Cerebellar cortex (tissue), 1 donor: ENCODE results near the gene TSPAN4.

Experiments used
- DNase-seq: peaks from one replicate; pipeline ENCODE4 v3.0.0-alpha.2; 2015; ENCODE audit warnings: low spot score

TSPAN4 gene

DNA sequence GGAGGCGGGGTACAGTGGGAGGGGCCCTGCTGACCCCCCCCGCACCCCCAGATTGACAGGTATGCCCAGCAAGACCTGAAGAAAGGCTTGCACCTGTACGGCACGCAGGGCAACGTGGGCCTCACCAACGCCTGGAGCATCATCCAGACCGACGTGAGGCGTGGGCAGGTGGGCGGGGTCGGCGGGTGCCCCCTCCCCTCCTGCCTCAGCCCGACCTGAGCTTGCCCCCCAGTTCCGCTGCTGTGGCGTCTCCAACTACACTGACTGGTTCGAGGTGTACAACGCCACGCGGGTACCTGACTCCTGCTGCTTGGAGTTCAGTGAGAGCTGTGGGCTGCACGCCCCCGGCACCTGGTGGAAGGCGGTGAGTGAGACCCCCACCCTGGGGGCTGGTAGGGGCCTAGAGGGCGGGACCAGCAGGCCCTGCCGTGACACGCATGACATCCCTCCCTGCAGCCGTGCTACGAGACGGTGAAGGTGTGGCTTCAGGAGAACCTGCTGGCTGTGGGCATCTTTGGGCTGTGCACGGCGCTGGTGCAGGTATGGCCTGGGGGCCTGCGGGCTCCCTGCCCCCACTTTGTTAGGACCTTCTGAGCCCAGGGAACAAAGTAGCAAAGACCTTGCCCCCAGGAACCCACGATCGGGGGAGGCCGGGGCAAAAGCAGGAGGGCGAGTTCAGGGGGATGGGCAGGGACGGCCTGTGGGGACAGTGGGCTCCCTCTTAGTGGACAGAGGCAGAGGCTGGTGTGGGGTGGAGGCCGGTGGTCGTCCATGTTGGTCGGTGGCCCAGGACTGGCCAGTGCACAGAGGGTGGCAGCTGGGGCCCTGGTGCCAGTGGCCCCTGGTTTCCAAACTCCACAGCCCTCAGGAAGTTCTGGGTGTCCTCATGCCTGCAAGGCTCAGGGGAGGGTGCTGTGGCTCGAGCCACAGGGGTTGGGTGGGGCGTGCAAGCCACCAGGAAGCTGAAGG, 23.1 kb downstream of the TSPAN4 start:
- DNase-seq = no peak

DNA sequence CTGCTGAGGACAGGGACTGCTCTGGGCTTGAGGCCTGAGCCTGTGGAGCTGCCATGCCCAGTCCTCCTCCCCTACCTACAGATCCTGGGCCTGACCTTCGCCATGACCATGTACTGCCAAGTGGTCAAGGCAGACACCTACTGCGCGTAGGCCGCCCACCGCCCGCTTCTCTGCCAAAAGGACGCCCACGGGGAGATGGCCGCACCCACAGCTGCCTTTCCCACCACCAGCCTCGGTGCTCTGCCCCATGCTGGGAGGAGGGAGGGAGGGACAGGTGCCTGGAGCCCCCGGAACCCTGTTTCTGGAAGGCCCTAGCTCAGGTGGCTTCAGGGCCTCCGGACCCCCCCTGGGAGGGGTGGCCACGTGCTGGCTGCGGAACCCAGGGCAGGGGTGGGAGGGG, 23.8 kb downstream of the TSPAN4 start:
- no peak for DNase-seq

DNA sequence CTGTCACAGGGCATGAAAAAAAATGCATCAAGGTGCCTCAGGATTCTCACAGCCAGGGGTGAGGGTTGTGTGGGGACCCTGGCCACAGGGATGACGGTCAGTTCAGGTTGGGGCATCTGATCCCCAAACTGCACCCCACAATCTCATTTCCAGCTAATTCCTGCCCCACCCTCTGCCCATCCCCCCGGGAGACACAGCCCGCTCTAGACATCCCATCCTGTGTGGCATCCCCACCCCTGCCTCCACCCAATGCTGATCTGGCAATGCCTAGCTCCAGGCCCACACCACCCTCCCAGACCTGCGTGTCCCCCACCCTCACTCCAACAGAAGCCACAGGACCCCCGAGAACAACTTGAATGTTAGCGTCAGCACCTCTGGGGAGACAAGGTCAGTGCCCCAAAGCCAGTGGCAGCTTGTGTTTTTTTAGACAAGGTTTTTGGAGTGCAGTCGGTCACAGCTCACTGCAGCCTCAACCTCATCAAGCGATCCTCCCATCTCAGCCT, 25.3 kb downstream of the TSPAN4 start:
- no peak for DNase-seq

DNA sequence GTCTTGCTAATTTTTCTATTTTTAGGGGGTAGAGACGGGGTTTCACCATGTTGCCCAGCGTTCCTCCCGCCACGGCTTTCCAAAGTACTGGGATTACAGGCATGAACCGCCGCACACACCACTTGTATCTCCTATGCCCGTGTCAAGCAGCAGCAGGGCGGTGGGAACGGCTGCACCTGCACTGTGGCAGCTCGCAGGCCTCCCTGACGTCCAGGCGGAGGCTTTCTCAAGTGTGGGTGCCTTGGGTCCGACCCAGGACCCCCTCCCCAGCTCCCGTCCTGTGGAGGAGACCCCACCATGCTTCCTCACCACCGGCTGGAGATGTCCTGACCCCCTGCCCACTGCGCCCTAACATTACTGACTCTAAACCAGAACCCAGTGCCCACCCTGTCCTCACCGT, 25.7 kb downstream of the TSPAN4 start:
- DNase-seq = no peak

DNA sequence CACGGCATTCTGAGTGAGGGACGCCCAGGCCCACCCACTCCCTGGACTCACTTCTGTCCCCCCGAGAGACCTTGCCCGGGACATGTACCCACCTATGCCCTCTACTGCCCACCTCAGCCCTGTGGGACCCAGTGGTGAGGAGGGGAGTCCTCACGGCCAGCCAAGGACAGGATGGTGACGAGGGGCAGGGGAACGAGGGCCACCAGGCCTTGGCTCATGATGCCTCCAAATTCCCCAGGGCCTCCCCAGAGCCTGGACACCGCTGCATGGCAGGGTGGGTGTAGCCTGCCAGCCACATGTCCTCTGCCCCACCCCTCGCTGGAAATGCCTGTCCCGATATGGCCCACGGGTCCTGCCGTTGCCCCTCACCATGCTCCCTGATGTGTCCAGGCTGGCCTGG, 26.1 kb downstream of the TSPAN4 start:
- DNase-seq = no peak

DNA sequence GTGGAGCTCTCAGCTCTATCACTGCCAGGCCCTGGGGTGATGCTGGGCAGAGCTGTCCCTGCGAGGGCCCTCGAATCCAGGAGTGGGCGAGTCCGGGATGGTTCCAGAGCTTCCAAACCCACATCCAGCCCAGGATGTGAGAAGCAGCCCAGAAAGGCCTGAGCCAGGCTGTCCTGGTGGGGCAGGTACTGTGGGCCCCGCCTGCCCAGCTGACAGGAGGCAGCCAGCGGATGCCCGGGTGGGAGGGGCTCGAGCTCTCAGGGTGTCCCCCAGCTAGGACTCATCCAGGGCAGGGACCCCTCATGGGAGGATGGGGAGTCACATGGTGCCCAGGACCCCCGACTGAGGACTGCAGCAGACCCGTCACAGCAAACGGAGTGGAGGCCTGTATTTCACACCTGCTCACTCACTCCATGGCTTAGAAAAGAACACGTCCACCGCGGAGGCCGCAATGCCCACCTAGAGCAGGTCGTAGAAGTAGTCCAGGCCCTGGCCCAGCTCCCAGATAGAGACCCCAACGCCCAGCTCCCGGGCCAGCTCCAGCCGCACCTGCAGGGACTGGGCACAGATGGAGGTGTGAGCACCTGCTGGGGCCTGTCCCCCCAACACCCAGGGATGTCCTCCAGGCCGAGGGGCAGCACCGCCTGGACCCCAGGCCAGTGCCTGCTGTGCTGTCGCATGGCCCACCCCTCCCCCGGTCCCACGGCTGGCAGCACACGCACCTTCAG, 26.9 kb downstream of the TSPAN4 start:
- no peak for DNase-seq

DNA sequence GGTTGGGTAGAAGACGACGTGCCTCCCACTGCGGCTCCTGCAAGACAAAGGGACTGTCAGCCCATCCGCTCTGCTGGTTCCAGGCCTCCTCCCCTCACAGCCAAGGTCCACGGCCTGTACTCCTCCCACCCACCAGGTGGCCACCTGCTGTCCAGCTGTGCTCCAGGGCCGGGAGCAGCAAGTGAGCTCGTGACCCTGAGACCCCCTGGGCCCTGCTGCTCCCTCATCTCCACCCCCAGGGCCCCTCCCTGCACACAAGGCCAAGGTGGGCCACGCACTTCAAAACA, 27.4 kb downstream of the TSPAN4 start:
- DNase-seq = no peak

DNA sequence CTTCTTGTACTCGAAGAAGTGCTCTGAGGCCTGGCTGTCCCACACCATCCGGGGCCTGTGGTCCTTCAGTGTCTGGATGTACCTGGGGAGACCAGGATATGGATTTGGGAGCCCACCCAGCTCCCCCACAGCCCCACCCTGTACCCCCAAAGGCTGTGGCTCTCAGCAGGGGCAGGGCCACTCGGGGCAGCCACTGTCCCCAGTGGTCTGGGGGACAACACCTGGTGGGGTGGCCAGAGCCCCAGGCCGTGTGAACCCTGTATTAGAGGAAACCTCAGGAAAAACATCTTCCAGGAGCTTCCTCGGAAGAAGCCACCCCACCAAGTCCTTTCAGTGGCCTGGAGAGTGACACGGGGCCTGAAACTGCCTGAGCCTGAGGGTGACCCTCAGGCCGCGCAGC, 27.8 kb downstream of the TSPAN4 start:
- DNase-seq = no peak

DNA sequence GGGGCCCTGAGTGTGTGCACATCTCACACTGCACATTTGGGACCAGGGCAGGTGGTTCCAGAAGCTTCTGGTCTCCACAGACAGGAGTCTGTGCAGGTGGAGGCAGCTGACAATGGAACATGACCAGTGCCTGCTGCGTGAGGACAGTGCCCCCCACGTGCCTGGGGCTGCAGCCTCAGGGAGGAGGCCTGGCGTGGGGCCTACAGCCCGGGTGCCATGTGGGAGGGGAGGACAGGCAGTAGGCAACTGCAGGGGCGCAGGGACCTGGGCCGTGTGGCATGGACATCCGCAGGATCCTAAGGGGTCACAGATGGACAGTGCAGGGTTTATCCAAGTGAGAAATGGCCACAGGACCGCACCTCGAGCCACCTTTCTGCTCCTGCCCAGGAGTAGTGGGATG, 28.8 kb downstream of the TSPAN4 start:
- DNase-seq = no peak

DNA sequence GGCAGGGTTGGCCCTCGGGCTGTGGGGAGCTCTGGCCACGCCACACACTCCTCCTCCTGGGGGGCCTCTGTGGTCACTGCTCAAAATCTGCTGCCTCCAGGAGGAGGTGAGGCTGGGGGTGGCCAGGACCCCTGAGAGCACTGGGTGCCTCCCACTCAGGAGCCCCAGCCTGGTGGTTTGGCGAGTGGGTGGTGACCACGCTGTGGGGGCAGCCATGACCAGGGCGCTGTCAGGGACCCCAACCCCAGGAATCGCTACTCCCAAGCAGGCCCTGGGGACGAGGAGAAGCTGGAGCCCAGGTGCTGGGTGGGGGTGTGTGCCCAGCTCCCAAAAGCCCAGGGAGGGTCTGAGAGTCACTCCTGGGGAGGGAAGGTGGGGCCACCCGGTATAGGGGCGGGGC, 30.1 kb downstream of the TSPAN4 start:
- no peak for DNase-seq

DNA sequence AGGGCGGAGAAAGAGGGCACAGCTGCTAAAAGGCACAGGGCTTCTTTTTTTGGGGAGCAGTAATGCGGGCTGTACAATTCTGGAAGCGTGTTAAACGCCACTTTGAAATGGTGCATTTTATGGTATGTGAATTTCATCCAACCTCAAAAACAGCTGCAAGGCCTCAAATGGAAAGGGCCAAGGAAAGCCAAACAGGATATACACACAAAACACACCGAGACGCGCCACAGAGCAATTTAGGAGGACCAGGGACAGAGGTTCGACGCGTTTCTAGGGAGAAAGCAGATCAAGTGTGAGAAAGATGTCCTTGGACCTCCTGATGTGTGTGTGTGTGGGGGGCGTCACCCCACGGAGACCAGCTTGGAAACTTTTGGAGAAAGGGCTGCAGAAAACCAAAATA, 31.1 kb downstream of the TSPAN4 start:
- DNase-seq = no peak

DNA sequence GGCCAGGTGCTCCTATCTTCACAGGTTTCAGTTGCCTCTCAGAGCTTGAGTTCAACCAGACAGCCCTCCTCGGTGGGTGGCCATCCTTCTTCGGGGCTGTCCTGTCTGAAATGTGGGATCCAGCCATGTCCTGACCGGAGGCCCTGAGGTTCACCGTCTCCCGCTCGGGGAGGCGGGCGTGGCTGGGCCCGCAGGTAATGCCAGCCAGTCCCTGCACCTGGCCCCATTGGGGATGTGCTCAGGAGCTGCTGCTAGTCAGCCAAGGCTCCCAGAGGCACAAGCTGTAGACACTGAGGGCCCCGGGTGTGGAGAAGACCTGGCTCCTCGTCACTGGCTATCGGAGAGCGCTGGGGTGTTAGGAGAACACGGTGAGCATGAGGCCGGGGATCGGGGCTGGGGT, 32.6 kb downstream of the TSPAN4 start:
- DNase-seq = no peak

DNA sequence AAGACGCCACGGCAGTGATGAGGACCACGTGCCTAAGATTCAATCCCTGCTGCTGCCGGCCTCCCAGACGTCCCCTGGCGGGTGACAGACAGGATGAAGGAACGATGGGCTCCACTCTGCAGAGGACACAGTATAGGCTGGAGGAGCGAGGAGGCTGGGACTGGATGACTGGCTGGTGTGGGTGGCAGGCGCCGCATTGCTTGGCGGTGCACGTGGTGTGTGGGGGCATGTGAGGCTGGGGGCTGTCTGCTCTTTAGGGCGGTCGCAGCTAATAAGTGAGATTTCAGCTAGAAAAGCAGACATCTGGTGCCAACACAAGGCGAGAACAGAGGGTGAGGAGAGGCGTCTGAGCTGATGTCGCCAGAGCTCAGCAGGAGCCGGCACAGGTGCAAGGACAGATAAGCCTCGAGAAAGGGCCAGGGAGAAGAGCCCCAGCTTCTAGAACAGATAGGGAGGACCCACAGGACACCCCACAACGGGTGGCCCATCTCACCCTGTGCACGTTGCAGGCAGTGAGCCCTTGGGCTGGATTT, 33.2 kb downstream of the TSPAN4 start:
- no peak for DNase-seq

DNA sequence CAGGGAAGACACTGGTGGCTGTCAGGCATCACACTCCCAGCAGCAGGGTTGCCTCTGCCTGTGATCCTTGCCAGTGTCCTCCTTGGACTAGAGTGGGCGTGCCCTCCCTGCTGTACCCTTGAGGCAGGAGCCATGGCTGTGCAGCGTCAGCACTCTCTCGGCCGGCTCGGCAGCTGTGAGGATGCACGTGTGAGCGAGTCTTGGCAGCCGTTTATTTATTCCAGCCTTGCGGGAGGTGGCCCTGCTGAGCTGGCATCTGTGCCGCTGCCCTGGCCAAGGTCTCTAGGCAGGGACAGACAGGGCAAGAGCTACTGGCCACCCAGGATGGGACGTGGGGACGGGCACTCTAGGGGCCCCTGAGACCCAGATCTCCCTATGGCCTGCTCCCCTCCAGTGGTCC, 33.9 kb downstream of the TSPAN4 start:
- DNase-seq = peak; percentile 88

DNA sequence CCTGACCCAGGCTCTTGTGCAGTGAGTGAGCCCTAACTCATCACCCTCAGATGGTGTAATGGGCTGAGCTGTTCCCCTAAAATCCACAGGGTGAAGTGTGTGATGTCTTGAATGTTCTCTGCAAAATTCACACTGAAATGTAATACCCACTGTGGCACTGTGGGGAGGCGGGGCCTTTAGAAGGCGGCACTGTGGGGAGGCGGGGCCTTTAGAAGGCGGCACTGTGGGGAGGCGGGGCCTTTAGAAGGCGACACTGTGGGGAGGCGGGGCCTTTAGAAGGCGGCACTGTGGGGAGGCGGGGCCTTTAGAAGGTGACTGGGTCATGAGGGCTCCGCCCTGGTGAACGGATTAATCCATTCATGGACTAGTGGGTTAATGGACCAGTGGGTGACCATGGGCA, 34.9 kb downstream of the TSPAN4 start:
- no peak for DNase-seq

DNA sequence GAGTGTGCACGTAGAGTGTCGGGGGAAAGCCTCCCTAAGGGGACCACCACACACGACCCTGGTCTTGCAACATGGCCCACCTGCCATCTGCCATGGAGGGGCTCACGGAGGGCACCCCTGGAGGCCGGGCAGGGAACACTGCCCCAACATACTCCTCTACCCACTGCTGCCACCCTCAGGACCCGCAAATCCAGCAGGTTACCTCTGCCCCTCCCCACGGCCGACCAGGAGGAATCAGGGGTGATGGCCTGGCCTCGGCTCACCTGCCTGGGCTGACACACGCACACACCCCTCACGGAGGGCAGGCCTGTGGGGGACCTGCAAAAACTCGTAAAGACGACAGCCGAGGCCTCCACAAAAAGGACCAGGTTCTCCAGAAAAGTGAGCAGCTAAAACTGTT, 37.8 kb downstream of the TSPAN4 start:
- no peak for DNase-seq

DNA sequence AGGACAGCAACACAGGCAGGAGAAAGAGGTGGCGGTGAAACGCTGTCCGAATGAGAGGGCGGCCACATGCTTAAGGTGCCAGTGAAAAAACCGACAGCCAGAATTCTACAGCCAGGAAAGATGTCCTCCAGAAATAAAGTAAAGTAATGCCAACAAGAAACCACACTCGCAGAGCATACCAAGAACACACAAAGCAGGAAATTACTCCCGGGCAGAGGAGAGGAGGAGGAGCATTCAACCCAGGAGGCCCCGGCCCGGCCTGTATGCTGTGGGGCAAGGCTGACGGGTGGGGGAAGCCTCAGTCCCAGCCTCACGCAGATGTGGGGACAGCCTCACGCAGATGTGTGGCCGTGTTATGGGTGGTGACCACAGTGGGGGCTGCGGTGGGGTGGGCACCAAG, 39.9 kb downstream of the TSPAN4 start:
- DNase-seq = no peak

DNA sequence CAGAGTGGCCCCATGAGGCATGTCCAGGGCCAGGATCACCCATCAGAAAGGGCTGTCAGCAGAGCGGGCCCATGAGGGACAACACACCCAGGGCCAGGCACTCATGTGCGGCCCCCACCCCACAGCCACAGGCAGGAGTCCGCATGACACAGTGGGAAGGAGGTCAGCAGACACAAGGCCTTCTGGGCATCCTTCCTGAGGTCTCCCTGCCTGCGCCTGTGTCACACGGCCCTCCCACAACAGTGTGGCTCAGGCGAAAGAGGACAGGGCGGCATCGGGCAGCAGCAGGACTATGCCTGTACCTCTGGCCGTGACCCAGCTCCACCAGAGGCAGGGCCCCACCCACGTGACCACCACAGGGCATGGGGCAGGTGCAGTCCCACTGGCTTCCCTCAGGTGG, 40.9 kb downstream of the TSPAN4 start:
- no peak for DNase-seq

DNA sequence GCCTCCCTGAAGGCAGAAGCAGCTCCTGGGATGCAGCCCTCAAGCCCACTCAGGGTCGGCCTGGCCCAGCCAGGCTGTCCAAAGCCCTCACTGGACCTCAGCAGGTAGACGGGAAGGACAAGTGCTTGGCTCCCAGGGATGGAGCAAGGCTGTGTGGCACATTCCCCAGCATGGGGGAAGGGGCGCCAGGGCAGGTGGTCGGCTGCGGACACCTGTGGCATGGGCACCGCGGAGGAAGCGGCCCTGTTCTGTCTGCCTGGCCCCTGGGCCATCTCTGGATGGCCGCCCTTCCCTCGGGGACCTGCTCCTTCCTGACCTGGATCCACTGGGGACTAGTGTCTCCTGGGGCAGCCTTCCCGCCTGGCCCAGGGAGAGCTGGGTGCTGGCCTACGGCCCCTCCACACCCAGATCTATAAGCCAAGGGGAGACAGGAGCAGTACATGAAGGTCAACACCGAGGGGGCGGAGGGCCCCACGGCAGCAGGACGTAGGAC, 42.0 kb downstream of the TSPAN4 start:
- DNase-seq = no peak

DNA sequence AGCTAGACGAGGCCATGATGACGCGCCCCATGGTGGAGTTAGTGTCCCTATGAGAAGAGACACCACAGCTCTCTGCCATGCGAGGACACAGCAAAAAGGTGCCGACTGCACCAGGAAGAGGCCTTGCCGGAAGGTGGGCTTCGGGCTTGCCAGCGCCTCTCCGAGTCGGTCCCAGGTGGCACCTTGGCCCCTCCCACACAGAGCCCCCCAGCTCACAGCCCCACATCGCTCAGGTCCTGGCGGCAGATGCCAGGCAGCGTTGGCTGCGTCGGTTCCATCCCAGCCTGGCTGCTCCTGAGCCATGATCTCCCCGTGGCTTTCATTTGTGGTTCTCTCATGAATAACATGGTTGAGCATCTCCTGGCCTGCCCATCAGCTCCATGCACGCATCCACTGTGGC, 43.9 kb downstream of the TSPAN4 start:
- no peak for DNase-seq

DNA sequence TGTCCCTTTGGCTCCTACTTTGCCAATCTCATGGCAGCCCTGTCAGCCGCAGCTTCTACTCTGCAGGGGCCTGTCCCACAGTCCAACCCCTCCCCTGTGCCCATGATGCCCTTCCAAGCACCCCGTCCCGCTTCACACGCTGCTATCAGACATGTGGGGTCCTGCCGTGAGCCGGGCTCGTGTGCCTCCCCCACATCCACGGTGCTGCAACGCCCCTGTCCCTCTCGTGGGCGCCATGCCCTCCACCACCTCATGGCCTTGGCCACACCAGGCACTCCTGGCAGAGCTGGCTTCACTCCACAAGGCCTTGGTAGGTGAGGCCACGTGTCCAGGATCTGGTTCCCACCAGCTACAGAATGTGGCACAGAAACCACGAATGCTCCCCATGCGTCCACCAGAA, 44.9 kb downstream of the TSPAN4 start:
- no peak for DNase-seq

DNA sequence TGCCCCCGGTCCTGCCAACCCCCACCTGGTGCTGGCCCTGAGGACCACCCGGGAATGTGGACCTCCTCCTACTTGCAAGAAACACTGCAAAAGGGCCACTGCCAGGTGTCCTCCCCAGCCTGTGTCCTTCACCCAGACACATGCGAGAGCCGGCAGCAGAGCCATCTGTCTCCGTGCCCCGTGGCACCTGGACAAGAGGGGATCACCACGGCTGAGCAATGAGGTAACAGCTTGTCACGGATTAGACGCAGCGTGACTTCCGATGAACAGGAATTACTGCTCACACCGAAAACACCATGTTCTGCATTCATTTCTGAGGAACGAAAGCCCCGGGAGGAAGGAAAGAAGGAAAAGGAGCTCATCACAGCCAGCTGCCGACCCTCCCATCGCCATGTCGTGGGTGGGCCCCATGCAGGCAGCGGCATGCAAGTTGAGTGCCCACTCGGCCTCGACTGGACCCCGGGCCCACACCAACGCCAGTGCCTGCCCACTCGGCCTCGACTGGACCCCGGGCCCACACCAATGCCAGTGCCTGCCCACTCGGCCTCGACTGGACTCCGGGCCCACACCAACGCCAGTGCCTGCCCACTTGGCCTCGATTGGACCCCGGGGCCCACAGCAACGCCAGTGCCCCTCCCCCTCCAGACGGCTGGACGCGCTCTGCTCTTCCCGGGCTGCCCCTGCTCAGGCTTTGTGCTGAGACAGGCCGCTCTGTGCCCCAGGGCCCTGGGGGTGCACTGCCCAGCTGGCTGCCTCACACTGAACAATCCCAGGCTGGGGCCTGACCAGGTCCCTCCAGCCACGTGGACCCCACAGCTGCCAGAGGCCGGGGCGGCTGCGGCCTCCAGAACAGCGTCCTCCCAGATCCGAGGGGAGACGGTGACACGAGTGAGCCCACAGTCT, 45.9 kb downstream of the TSPAN4 start:
- DNase-seq = peak; percentile 97
